Erythroblast (primary cell): ENCODE data around the gene OR2AT4.

Source experiments
- GATA1 ChIP-seq: IDR thresholded peaks from 2 replicates; pipeline ENCODE4 v1.6.1; 2011; ENCODE audit warnings: low read depth, mild to moderate bottlenecking, control low read depth, low read length, moderate library complexity
- POLR2A ChIP-seq: IDR thresholded peaks from 2 replicates; pipeline ENCODE4 v1.6.1; 2011; ENCODE audit warnings: mild to moderate bottlenecking, low read length

DNA sequence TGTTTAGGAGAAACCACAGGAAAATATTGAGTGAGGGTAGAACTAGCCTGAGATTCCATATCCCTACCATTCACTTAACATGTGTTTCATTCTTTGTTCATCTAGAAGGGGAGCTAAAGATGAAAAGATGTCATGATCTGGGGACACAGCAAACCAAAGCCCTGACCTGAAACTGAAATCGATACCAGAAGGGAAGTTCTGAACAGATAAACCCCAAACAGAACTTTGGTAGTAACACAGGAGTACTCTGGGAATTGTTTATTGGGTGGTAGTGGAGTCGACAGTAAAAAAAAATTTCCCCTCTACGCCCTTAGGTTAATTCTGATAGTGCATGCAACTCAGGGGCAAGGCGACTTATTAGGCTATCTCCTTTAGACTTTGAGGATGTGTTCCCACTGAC, 27.2 kb downstream of the OR2AT4 start:
- TF ChIP-seq POLR2A: no peak
- TF ChIP-seq GATA1: no peak
